ENCODE results near the gene KCNN4.

GRCh38 chr19:43739439-43740235 is 41.1 kb downstream of the KCNN4 start:
- TF ChIP-seq CTCF (IDR thresholded peaks at IDR 0.05) (no peak), EZH2 (IDR thresholded peaks at IDR 0.05) (no peak)

Data from neural progenitor cell (in vitro differentiated cells).